H1 (cell line): ENCODE measurements around the gene DDAH2. TPM values are rescaled to one million over a fixed set of nuclear protein-coding genes. Genes with fewer than 3 reads are reported as not detected.

Source experiments
- CTCF ChIA-PET: fragments of 300-600 bp; sonication (Branson Sonifier 250); formaldehyde crosslinking; loops from one replicate; lab custom pipeline; 2021; ENCODE audit not compliant: partially characterized antibody; lab: Charles Lee
- POLR2A ChIA-PET: fragments of 300-600 bp; sonication (Branson Sonifier 250); formaldehyde crosslinking; loops from one replicate; lab custom pipeline; 2021; ENCODE audit warnings: inconsistent platforms; ENCODE audit not compliant: partially characterized antibody; lab: Charles Lee
- DNase-seq, 2 experiments: peaks; one replicate each; pipeline versions ENCODE4 v3.0.0 to v3.0.0-alpha.2; 2010 to 2022; ENCODE audit warnings: low spot score in 2 of 2, low read depth in 1 of 2, mixed read lengths in 1 of 2
- FAIRE-seq: peaks from 2 replicates; lab custom pipeline; 2011; peaks lifted over from hg19 to GRCh38; lab: Jason Lieb, UNC
- H2AFZ ChIP-seq: 2 replicates; pipeline ENCODE4 v1.8.1; 2012; ENCODE audit warnings: low read length, inconsistent platforms
- H2AK5ac ChIP-seq: 2 replicates; pipeline ENCODE4 v1.6.1; 2013; ENCODE audit warnings: low read depth, low read length
- H2BK120ac ChIP-seq: replicated peaks from 2 replicates; pipeline ENCODE3; 2013; ENCODE audit warnings: low read depth, low read length, inconsistent platforms
- H2BK12ac ChIP-seq: 2 replicates; pipeline ENCODE4 v1.6.1; 2013; ENCODE audit warnings: low read depth, low read length
- H2BK15ac ChIP-seq: 2 replicates; pipeline ENCODE4 v1.6.1; 2013; ENCODE audit warnings: low read length
- H2BK20ac ChIP-seq: 2 replicates; pipeline ENCODE4 v1.6.1; 2013; ENCODE audit warnings: low read length
- H2BK5ac ChIP-seq: 2 replicates; pipeline ENCODE4 v1.6.1; 2013; ENCODE audit warnings: low read depth, low read length
- H3K14ac ChIP-seq: 2 replicates; pipeline ENCODE4 v1.6.1; 2013; ENCODE audit warnings: inconsistent platforms; ENCODE audit not compliant: insufficient read length
- H3K18ac ChIP-seq: 2 replicates; pipeline ENCODE4 v1.6.1; 2013; ENCODE audit warnings: low read length; ENCODE audit errors: extremely low read depth
- H3K23ac ChIP-seq: 2 replicates; pipeline ENCODE4 v1.6.1; 2013; ENCODE audit warnings: inconsistent platforms; ENCODE audit not compliant: insufficient read length
- H3K23me2 ChIP-seq: 2 replicates; pipeline ENCODE4 v1.6.1; 2013; ENCODE audit warnings: low read depth, low read length
- H3K27ac ChIP-seq: 2 replicates; pipeline ENCODE4 v1.6.1; 2011; ENCODE audit warnings: low read depth, low read length, inconsistent platforms
- H3K27me3 ChIP-seq, 4 experiments: replicated peaks in 1 of 4; 1 replicate in 1 of 4; 2 replicates in 3 of 4; pipeline versions ENCODE4 v1.6.1 to v1.8.1; 2011 to 2013; ENCODE audit warnings: low read length in 3 of 4, mild to moderate bottlenecking in 3 of 4, inconsistent platforms in 2 of 4, mixed read lengths in 2 of 4, moderate library complexity in 1 of 4; ENCODE audit not compliant: control insufficient read depth in 3 of 4, insufficient read depth in 3 of 4; ENCODE audit errors: extremely low read depth in 1 of 4
- H3K36me3 ChIP-seq, 4 experiments: 2 replicates each; pipeline versions ENCODE4 v1.6.1 to v1.8.1; 2011 to 2013; ENCODE audit warnings: mild to moderate bottlenecking in 4 of 4, low read length in 3 of 4, moderate library complexity in 2 of 4, control low read depth in 1 of 4, inconsistent platforms in 1 of 4; ENCODE audit not compliant: insufficient read depth in 4 of 4, control insufficient read depth in 2 of 4
- H3K4ac ChIP-seq: replicated peaks from 2 replicates; pipeline ENCODE3; 2013; ENCODE audit warnings: low read length, low read depth, mixed read lengths, inconsistent platforms; ENCODE audit not compliant: insufficient read length
- H3K4me1 ChIP-seq, 4 experiments: replicated peaks in 1 of 4; 1 replicate in 1 of 4; 2 replicates in 3 of 4; pipeline versions ENCODE4 v1.6.1 to v1.8.1; 2011 to 2013; ENCODE audit warnings: low read length in 3 of 4, inconsistent platforms in 2 of 4, mixed read lengths in 1 of 4; ENCODE audit not compliant: insufficient read depth in 4 of 4, control insufficient read depth in 3 of 4
- H3K4me2 ChIP-seq, 2 experiments: 2 replicates each; pipeline versions ENCODE4 v1.6.1 to v1.8.1; 2011 to 2013; ENCODE audit warnings: low read depth in 2 of 2, low read length in 2 of 2, control low read depth in 1 of 2, inconsistent platforms in 1 of 2, mild to moderate bottlenecking in 1 of 2; ENCODE audit not compliant: insufficient read depth in 1 of 2
- H3K4me3 ChIP-seq, 4 experiments: fragments of 200-600, 300-600 bp in 1 of 4; sonication (generic), shearing (Covaris generic), sonication (Bioruptor Twin) in 1 of 4; 2 replicates each; pipeline versions ENCODE4 v1.5.1 to v1.8.1; 2011 to 2016; ENCODE audit warnings: low read length in 4 of 4, low read depth in 3 of 4, control low read depth in 2 of 4, inconsistent platforms in 2 of 4, mild to moderate bottlenecking in 2 of 4, mixed read lengths in 1 of 4, moderate library complexity in 1 of 4; ENCODE audit not compliant: insufficient read depth in 2 of 4; ENCODE audit errors: extremely low read depth in 1 of 4
- H3K56ac ChIP-seq: replicated peaks from 2 replicates; pipeline ENCODE3; 2013; ENCODE audit warnings: low read depth, mild to moderate bottlenecking, mixed read lengths, low read length, inconsistent platforms; ENCODE audit not compliant: insufficient read length
- H3K79me1 ChIP-seq: 2 replicates; pipeline ENCODE4 v1.6.1; 2013; ENCODE audit warnings: low read depth, low read length, control low read depth
- H3K79me2 ChIP-seq, 2 experiments: 2 replicates each; pipeline versions ENCODE4 v1.6.1 to v1.8.1; 2012 to 2013; ENCODE audit warnings: low read length in 2 of 2, mild to moderate bottlenecking in 2 of 2, inconsistent platforms in 1 of 2; ENCODE audit not compliant: insufficient read depth in 2 of 2, control insufficient read depth in 1 of 2
- H3K9ac ChIP-seq, 4 experiments: replicated peaks in 1 of 4; 1 replicate in 1 of 4; 2 replicates in 3 of 4; pipeline versions ENCODE4 v1.6.1 to v1.8.1; 2011 to 2013; ENCODE audit warnings: low read depth in 3 of 4, low read length in 3 of 4, control low read depth in 2 of 4, mild to moderate bottlenecking in 2 of 4, moderate library complexity in 2 of 4, inconsistent platforms in 1 of 4; ENCODE audit errors: extremely low read depth in 1 of 4
- H3K9me3 ChIP-seq, 2 experiments: 2 replicates each; pipeline versions ENCODE4 v1.6.1 to v1.8.1; 2012 to 2013; ENCODE audit warnings: mild to moderate bottlenecking in 2 of 2, moderate library complexity in 2 of 2, control low read depth in 1 of 2, inconsistent platforms in 1 of 2, low read depth in 1 of 2, low read length in 1 of 2, mixed read lengths in 1 of 2; ENCODE audit not compliant: insufficient read depth in 2 of 2
- H4K20me1 ChIP-seq, 2 experiments: replicated peaks in 1 of 2; 2 replicates each; pipeline versions ENCODE3 to v1.8.1; 2011 to 2013; ENCODE audit warnings: inconsistent platforms in 2 of 2, low read length in 2 of 2, mild to moderate bottlenecking in 1 of 2; ENCODE audit not compliant: insufficient read depth in 2 of 2, control insufficient read depth in 1 of 2
- H4K5ac ChIP-seq: 2 replicates; pipeline ENCODE4 v1.6.1; 2013; ENCODE audit warnings: low read length, low read depth, mixed read lengths, inconsistent platforms; ENCODE audit not compliant: insufficient read length
- H4K8ac ChIP-seq: 2 replicates; pipeline ENCODE4 v1.8.0; 2013; ENCODE audit warnings: mild to moderate bottlenecking, moderate library complexity, low read length, inconsistent platforms; ENCODE audit not compliant: insufficient read depth; ENCODE audit errors: extremely low read depth
- H4K91ac ChIP-seq: replicated peaks from 2 replicates; pipeline ENCODE3; 2013; ENCODE audit warnings: low read length, mixed read lengths, inconsistent platforms; ENCODE audit not compliant: insufficient read length
- BACH1 ChIP-seq: IDR thresholded peaks from 2 replicates; pipeline ENCODE4 v1.6.1; 2012; ENCODE audit warnings: low read length, improper control_type of control experiment
- GABPA ChIP-seq: IDR thresholded peaks from 2 replicates; pipeline ENCODE4 v1.6.1; 2011; ENCODE audit warnings: mild to moderate bottlenecking, low read length, moderate library complexity, borderline replicate concordance; ENCODE audit not compliant: insufficient read depth
- RFX5 ChIP-seq: IDR thresholded peaks from 2 replicates; pipeline ENCODE4 v1.6.1; 2011; ENCODE audit warnings: low read depth, low read length, improper control_type of control experiment, borderline replicate concordance
- RNF2 ChIP-seq: fragments of 200-900, 300-1000 bp; sonication (generic); IDR thresholded peaks from 2 replicates; pipeline ENCODE4 v1.7.1; 2016; ENCODE audit warnings: borderline replicate concordance, low read depth, mild to moderate bottlenecking, antibody characterized with exemption, low read length; ENCODE audit not compliant: poor library complexity, severe bottlenecking; ENCODE audit errors: missing control alignments
- SP1 ChIP-seq: IDR thresholded peaks from 2 replicates; pipeline ENCODE4 v1.6.1; 2011; ENCODE audit warnings: low read depth, low read length
- TEAD4 ChIP-seq: IDR thresholded peaks from 2 replicates; pipeline ENCODE4 v1.6.1; 2012; ENCODE audit warnings: low read depth, low read length, inconsistent platforms, mixed read lengths
- WGBS, 2 experiments: shearing (Covaris generic) in 1 of 2; methylation state at CpG; one replicate each; pipeline versions ENCODE4 v1.1.6 to v1.1.7; 2013 to 2015; ENCODE audit warnings: low lambda C conversion rate in 2 of 2, mixed read lengths in 2 of 2, inconsistent platforms in 1 of 2, low coverage in 1 of 2, missing lambda C conversion rate in 1 of 2; ENCODE audit not compliant: insufficient replicate concordance in 2 of 2, insufficient coverage in 1 of 2, insufficient read length in 1 of 2; ENCODE audit errors: extremely low coverage in 1 of 2, missing lambda C conversion rate in 1 of 2; 5-methylcytosine and 5-hydroxymethylcytosine counted together
- polyA plus RNA-seq, 7 experiments: library from polyadenylated mRNA; depleted of rRNA in 3 of 7; stranded (reverse) in 5 of 7; unstranded in 2 of 7; fragments of >200 nt in 5 of 7; fragments of 200-250 nt in 2 of 7; gene quantifications; 1 replicate in 5 of 7; 2 replicates in 1 of 7; 4 replicates in 1 of 7; pipeline versions ENCODE4 v1.2.1 to v1.2.3, GENCODE V29; 2011 to 2013; ENCODE audit warnings: missing spikeins in 2 of 7, mixed read lengths in 2 of 7
- total RNA-seq: library from RNA; stranded (reverse); fragmentation: NEBNext Ultra II Directional; extraction: Animal tissue kit (Norgen Biotek cat#: 25700); gene quantifications from 2 replicates; pipeline ENCODE4 v1.2.1, GENCODE V29; 2021
- TF ChIP-seq, protein P1 (sequence below), 3 experiments: IDR thresholded peaks; 1 replicate in 2 of 3; 2 replicates in 1 of 3; pipeline versions ENCODE4 v1.5.1 to v1.6.1; 2011; ENCODE audit warnings: low read length in 3 of 3, mild to moderate bottlenecking in 3 of 3, inconsistent platforms in 2 of 3, low read depth in 1 of 3, moderate library complexity in 1 of 3; ENCODE audit not compliant: insufficient read depth in 1 of 3; ENCODE audit errors: control extremely low read depth in 1 of 3

DDAH2 gene
- total and polyA plus RNA-seq, 2 of the 8 experiments (the other 6 are each of a cell fraction or from before 2014, with no cell fraction given), result 53.3 to 73.5 TPM

DNA sequence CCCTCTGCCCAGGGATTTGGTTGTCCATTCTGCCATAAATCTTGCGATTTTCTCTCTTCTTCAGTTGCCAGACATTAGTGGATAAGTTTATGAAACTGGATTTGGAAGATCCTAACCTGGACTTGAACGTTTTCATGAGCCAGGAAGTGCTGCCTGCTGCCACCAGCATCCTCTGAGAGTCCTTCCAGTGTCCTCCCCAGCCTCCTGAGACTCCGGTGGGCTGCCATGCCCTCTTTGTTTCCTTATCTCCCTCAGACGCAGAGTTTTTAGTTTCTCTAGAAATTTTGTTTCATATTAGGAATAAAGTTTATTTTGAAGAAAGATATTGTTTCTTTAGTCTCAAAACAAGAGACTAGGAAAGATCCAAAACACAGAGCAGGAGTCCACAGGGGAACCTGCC, 33.3 kb upstream of the DDAH2 start, which contains the start of gene SAPCD1:
TSS of gene SAPCD1 (plus strand) at position 301 of the 400 bp plus-strand sequence. CDS start 399 bp downstream, outside the sequence.
- Histone ChIP-seq H3K4ac (no peak within 1 kb of the TSS), H2BK120ac (no peak within 1 kb of the TSS), H4K20me1 (no peaks in the 10 kb centered on the region), H4K8ac (no peak within 1 kb of the TSS; the same call in 1 of the 2 replicates), H3K9ac (no peak within 1 kb of the TSS; a peak in 1 of 7 replicates), H3K23ac (no peak within 1 kb of the TSS), H2BK15ac (0 out of 2 replicates have a peak within 1 kb of the TSS, but pooled peaks have one; percentile 12), H2BK20ac (no peak within 1 kb of the TSS), H3K4me1 (peaks cover 0 to 9% (median under 1%) of the 10 kb centered on the region in 4 experiments; a peak in 4 of 7 replicates), H3K23me2 (peaks cover 3% of the 10 kb centered on the region; the same call in 1 of the 2 replicates), H4K5ac (no peak within 1 kb of the TSS), H3K18ac (no peak within 1 kb of the TSS), H2BK12ac (no peak within 1 kb of the TSS), H3K79me2 (no peaks in the 10 kb centered on the region), H3K4me3 (no peak within 1 kb of the TSS), H3K14ac (no peak within 1 kb of the TSS), H3K27ac (0 out of 2 replicates have a peak within 1 kb of the TSS, but pooled peaks have one; percentile 32), H2AK5ac (no peak within 1 kb of the TSS), H4K91ac (peak within 1 kb of the TSS; percentile 31), H3K9me3 (no peaks in the 10 kb centered on the region), H3K36me3 (peaks cover 0 to 16% (median 1%) of the 10 kb centered on the region in 4 experiments; a peak in 3 of 8 replicates), H2BK5ac (peak within 1 kb of the TSS; percentile 20; the same call in 1 of the 2 replicates), H3K27me3 (no peaks in the 10 kb centered on the region), H3K56ac (no peak within 1 kb of the TSS), H3K4me2 (peak within 1 kb of the TSS in 1 of 2 experiments; percentile 6; a peak in 1 of 4 replicates), H3K79me1 (no peaks in the 10 kb centered on the region), H2AFZ (no peak within 1 kb of the TSS)
- CTCF ChIA-PET, result interaction anchor here (1.3 to 1.6 kb wide), 4 partner anchors 11 to 29 kb away, joined by 3 to 4 read pairs (median 3); no protein-coding TSS in a partner anchor
- FAIRE-seq (no peak), DNase-seq (no peak)
- WGBS, 2 experiments, result 86% methylated on average over 4 of the region's 4 CpGs; no CpG with 5 or more reads in 1 of the 2 experiments
- POLR2A ChIA-PET, result interaction anchor here (0.6 to 6.3 kb wide), 6 partner anchors 9 to 59 kb away, joined by 3 to 38 read pairs (median 7); partner anchors contain the start of genes ABHD16A, CLIC1 and MSH5
- TF ChIP-seq, protein P1, sequence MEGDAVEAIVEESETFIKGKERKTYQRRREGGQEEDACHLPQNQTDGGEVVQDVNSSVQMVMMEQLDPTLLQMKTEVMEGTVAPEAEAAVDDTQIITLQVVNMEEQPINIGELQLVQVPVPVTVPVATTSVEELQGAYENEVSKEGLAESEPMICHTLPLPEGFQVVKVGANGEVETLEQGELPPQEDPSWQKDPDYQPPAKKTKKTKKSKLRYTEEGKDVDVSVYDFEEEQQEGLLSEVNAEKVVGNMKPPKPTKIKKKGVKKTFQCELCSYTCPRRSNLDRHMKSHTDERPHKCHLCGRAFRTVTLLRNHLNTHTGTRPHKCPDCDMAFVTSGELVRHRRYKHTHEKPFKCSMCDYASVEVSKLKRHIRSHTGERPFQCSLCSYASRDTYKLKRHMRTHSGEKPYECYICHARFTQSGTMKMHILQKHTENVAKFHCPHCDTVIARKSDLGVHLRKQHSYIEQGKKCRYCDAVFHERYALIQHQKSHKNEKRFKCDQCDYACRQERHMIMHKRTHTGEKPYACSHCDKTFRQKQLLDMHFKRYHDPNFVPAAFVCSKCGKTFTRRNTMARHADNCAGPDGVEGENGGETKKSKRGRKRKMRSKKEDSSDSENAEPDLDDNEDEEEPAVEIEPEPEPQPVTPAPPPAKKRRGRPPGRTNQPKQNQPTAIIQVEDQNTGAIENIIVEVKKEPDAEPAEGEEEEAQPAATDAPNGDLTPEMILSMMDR (IDR thresholded peaks at IDR 0.05; ENCODE audit: control extremely low read depth in 1 of 3, insufficient read depth in 1 of 3, low read depth in 1 of 3, low read length in 3 of 3), result no peak
- no peak for TF ChIP-seq GABPA
- no peak for TF ChIP-seq RNF2
- TF ChIP-seq BACH1, result no peak
- no peak for TF ChIP-seq RFX5
- TF ChIP-seq SP1, result no peak
- no peak for TF ChIP-seq TEAD4
